ENCODE measurements around the gene RIMS4. TPM values are rescaled to one million over a fixed set of nuclear protein-coding genes. Genes with fewer than 3 reads are reported as not detected.
A peak's percentile ranks its signal among the peaks of the same experiment; 100 is the strongest.

The RIMS4 gene
- total and polyA plus RNA-seq, 2 of the 13 experiments (the other 11 are each of a cell fraction or from before 2014, with no cell fraction given) = 0.01 to 0.07 TPM

DNA sequence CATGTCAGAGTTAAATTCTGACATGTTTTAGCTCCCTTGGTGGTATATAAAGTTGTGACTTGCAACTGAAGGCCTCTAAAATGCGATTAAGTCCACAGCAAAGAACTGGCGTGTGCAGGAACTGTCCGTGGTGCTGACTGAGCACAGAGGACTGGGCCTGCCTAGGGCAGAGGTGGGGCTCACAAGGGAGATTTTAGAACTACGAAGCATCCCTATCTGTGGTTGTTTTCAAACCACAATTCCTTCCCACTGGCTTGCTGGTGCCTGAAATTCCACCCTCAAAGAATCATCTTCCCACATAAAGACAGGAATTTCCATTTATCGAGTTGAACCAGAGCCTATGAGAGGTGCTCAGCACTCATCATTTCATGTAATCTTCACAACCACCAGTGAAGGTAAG is 30.1 kb downstream of the RIMS4 start (continued):
- TF ChIP-seq ZIK1 (CRISPR knock-in tag; IDR thresholded peaks at IDR 0.05; ENCODE audit: borderline replicate concordance, low read depth) (no peak), ZNF556 (CRISPR knock-in tag; IDR thresholded peaks at IDR 0.05; ENCODE audit: borderline replicate concordance) (no peak), IRX3 (CRISPR knock-in tag; IDR thresholded peaks at IDR 0.05; ENCODE audit: borderline replicate concordance, low read depth) (peak; percentile 55; the same call in 1 of the 2 replicates), ZBTB7A (CRISPR knock-in tag; IDR thresholded peaks at IDR 0.05) (peak; percentile 79)

DNA sequence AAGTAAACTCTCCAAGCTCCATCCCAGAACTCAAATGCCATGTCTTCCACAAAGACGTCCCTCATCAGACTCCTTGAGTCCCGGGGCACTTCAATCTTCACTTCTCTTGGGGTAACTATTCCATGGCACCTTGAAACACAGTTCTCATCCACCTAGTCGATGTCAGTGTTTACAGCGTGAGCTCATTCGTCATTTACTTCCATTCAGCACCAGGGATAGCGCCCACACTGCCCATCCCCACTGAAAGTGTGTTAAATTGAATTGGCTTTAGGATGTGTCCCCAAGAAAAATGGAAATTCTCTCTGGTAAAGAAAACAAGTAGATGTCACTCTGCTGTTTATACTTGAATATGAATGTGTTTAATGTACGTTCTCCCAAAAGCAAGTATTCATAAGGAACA is 33.4 kb downstream of the RIMS4 start:
- POLR2A ChIA-PET = no interaction called here
- H3K4me2 ChIP-seq (ENCODE audit: low read depth, low read length) = no peak overlapping the region
- H2AFZ ChIP-seq (ENCODE audit: low read length) = no peak overlapping the region
- no peaks in the 10 kb centered on the region for H3K36me3 ChIP-seq (replicated peaks in 1 of 2; ENCODE audit: control insufficient read depth in 1 of 2, insufficient read depth in 2 of 2, low read length in 2 of 2)
- no peaks in the 10 kb centered on the region for H3K4me1 ChIP-seq (ENCODE audit: insufficient read depth, low read length)
- WGBS (ENCODE audit: low lambda C conversion rate) = 5% methylated on average over 7 of the region's 7 CpGs
- no peak overlapping the region for H3K9ac ChIP-seq (ENCODE audit: insufficient read depth, low read depth, low read length)
- no peaks in the 10 kb centered on the region for H3K9me3 ChIP-seq (ENCODE audit: low read length)
- no peaks in the 10 kb centered on the region for H4K20me1 ChIP-seq (ENCODE audit: insufficient read depth, low read length)
- CTCF ChIA-PET (ENCODE audit: low intra/inter-chr PET ratio, low total read pairs) = no interaction called here
- BruUV-seq (replicated peaks) = no TSS peak
- peaks cover 2 to 14% of the 10 kb centered on the region in 2 experiments; a peak in 2 of 5 replicates for H3K27me3 ChIP-seq (ENCODE audit: control insufficient read depth in 1 of 2, insufficient read depth in 2 of 2, low read length in 2 of 2)
- intact Hi-C loops (cut with micrococcal nuclease; ENCODE audit: unreplicated experiment) (no loop called here), in situ Hi-C loops (cut with HindIII; ENCODE audit: extremely low pct_ligation_motif_present, low pct_unique_long_range_greater_than_20kb) (no loop called here)
- H3K4me3 ChIP-seq (replicated peaks in 1 of 3; ENCODE audit: insufficient read depth in 1 of 3, low read depth in 2 of 3, low read length in 3 of 3) = no peak overlapping the region
- ATAC-seq (no peak), DNase-seq (ENCODE audit: low spot score) (peak; percentile 31), FAIRE-seq (peak; percentile 63)
- H3K27ac ChIP-seq (ENCODE audit: extremely low read length, insufficient read depth, low read length) = no peak overlapping the region
- no peaks in the 10 kb centered on the region for H3K79me2 ChIP-seq (ENCODE audit: insufficient read depth, low read length)
- TF ChIP-seq ZNF616 (CRISPR knock-in tag; IDR thresholded peaks at IDR 0.05; ENCODE audit: low read depth) (no peak), CHD4 (IDR thresholded peaks at IDR 0.05; ENCODE audit: borderline replicate concordance, low read length) (no peak), ZNF564 (CRISPR knock-in tag; IDR thresholded peaks at IDR 0.05) (no peak), MEIS1 (CRISPR knock-in tag; IDR thresholded peaks at IDR 0.05; ENCODE audit: borderline replicate concordance) (no peak), ZNF567 (CRISPR knock-in tag; IDR thresholded peaks at IDR 0.05; ENCODE audit: borderline replicate concordance) (no peak), ZNF17 (CRISPR knock-in tag; IDR thresholded peaks at IDR 0.05) (no peak), ZNF354B (CRISPR knock-in tag; IDR thresholded peaks at IDR 0.05) (no peak), PCBP1 (IDR thresholded peaks at IDR 0.05; ENCODE audit: borderline replicate concordance, low read depth, low read length) (no peak), TBL1XR1 (IDR thresholded peaks at IDR 0.05; ENCODE audit: borderline replicate concordance, low read length, partially characterized antibody) (no peak), MTA3 (CRISPR knock-in tag; IDR thresholded peaks at IDR 0.05) (peak; percentile 81; the same call in 1 of the 2 replicates), ZNF160 (CRISPR knock-in tag; IDR thresholded peaks at IDR 0.05) (no peak), DMAP1 (CRISPR knock-in tag; IDR thresholded peaks at IDR 0.05) (no peak), RBM39 (IDR thresholded peaks at IDR 0.05; ENCODE audit: low read depth, low read length, poor library complexity, severe bottlenecking) (no peak), ZBTB20 (CRISPR knock-in tag; IDR thresholded peaks at IDR 0.05; ENCODE audit: borderline replicate concordance, low read depth) (no peak), PHF20 (CRISPR knock-in tag; IDR thresholded peaks at IDR 0.05) (no peak), PLRG1 (conservative IDR thresholded peaks at IDR 0.05) (no peak)
- TF ChIP-seq, protein P1, sequence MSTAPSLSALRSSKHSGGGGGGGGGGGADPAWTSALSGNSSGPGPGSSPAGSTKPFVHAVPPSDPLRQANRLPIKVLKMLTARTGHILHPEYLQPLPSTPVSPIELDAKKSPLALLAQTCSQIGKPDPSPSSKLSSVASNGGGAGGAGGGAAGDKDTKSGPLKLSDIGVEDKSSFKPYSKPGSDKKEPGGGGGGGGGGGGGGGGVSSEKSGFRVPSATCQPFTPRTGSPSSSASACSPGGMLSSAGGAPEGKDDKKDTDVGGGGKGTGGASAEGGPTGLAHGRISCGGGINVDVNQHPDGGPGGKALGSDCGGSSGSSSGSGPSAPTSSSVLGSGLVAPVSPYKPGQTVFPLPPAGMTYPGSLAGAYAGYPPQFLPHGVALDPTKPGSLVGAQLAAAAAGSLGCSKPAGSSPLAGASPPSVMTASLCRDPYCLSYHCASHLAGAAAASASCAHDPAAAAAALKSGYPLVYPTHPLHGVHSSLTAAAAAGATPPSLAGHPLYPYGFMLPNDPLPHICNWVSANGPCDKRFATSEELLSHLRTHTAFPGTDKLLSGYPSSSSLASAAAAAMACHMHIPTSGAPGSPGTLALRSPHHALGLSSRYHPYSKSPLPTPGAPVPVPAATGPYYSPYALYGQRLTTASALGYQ (CRISPR knock-in tag; IDR thresholded peaks at IDR 0.05) = no peak
- TF ChIP-seq, protein P2, sequence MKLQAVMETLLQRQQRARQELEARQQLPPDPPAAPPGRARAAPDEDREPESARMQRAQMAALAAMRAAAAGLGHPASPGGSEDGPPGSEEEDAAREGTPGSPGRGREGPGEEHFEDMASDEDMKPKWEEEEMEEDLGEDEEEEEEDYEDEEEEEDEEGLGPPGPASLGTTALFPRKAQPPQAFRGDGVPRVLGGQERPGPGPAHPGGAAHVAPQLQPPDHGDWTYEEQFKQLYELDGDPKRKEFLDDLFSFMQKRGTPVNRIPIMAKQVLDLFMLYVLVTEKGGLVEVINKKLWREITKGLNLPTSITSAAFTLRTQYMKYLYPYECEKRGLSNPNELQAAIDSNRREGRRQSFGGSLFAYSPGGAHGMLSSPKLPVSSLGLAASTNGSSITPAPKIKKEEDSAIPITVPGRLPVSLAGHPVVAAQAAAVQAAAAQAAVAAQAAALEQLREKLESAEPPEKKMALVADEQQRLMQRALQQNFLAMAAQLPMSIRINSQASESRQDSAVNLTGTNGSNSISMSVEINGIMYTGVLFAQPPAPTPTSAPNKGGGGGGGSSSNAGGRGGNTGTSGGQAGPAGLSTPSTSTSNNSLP (IDR thresholded peaks at IDR 0.05; ENCODE audit: low read depth, low read length) = no peak
